Lower lobe of right lung (tissue), 2 donors: ENCODE measurements around the gene LY6G6D. TPM values are rescaled to one million over a fixed set of nuclear protein-coding genes. Genes with fewer than 3 reads are reported as not detected.

Experiments
- ATAC-seq, 2 donors: fragments of 200-7000 bp; cut with Tn5 transposase; one replicate each; pipeline ENCODE4 v1.9.1; 2020 to 2022; ENCODE audit warnings: mild to moderate bottlenecking in 2 of 2, moderate library complexity in 2 of 2
- DNase-seq: peaks from one replicate; pipeline ENCODE4 v3.0.0-alpha.2; 2020
- H3K27ac ChIP-seq: fragments of 200-600 bp; one replicate; pipeline ENCODE4 v1.8.0; 2022
- H3K27me3 ChIP-seq: fragments of 200-600 bp; one replicate; pipeline ENCODE4 v1.8.0; 2022; ENCODE audit warnings: low read depth
- H3K36me3 ChIP-seq: fragments of 200-600 bp; one replicate; pipeline ENCODE4 v1.8.0; 2022; ENCODE audit warnings: mild to moderate bottlenecking
- H3K4me1 ChIP-seq: fragments of 200-600 bp; one replicate; pipeline ENCODE4 v1.8.0; 2022
- H3K4me3 ChIP-seq: fragments of 200-600 bp; one replicate; pipeline ENCODE4 v1.8.0; 2022; ENCODE audit warnings: mild to moderate bottlenecking
- H3K9me3 ChIP-seq: fragments of 200-600 bp; one replicate; pipeline ENCODE4 v1.8.0; 2022
- CTCF ChIP-seq: fragments of 200-600 bp; IDR thresholded peaks from one replicate; pipeline ENCODE4 v1.8.0; 2022; ENCODE audit warnings: antibody characterized with exemption, mild to moderate bottlenecking
- intact Hi-C: fragments of 100-400 bp; cut with DNase I; formaldehyde crosslinking; loops from one replicate; pipeline ENCODE4 v1.11.0; 2022
- total RNA-seq: library from RNA; stranded (reverse); fragmentation: NEBNext Ultra II Directional; extraction: Animal tissue kit (Norgen Biotek cat#: 25700); gene quantifications from one replicate; pipeline ENCODE4 v1.2.1, GENCODE V29; 2021
- donor health status: DM: no; HTN: yes; CAD: no; lungs with severe emphysema.

The LY6G6D gene
- total RNA-seq, 1 donor from 2014 or later: not detected

GRCh38 chr6:31727034-31727716 is 12.0 kb downstream of the LY6G6D start:
- peak overlapping the region; percentile 93 for H3K27ac ChIP-seq
- no peak for TF ChIP-seq CTCF
- DNase-seq: no peak
- peaks cover 54% of the 10 kb centered on the region for H3K4me1 ChIP-seq
- ATAC-seq: peak in 1 of 2 donors; percentile 37
- H3K9me3 ChIP-seq: no peaks in the 10 kb centered on the region
- intact Hi-C loops: no loop called here
- H3K36me3 ChIP-seq: peaks cover 41% of the 10 kb centered on the region
- H3K27me3 ChIP-seq: no peaks in the 10 kb centered on the region
- peak overlapping the region; percentile 91 for H3K4me3 ChIP-seq

DNA sequence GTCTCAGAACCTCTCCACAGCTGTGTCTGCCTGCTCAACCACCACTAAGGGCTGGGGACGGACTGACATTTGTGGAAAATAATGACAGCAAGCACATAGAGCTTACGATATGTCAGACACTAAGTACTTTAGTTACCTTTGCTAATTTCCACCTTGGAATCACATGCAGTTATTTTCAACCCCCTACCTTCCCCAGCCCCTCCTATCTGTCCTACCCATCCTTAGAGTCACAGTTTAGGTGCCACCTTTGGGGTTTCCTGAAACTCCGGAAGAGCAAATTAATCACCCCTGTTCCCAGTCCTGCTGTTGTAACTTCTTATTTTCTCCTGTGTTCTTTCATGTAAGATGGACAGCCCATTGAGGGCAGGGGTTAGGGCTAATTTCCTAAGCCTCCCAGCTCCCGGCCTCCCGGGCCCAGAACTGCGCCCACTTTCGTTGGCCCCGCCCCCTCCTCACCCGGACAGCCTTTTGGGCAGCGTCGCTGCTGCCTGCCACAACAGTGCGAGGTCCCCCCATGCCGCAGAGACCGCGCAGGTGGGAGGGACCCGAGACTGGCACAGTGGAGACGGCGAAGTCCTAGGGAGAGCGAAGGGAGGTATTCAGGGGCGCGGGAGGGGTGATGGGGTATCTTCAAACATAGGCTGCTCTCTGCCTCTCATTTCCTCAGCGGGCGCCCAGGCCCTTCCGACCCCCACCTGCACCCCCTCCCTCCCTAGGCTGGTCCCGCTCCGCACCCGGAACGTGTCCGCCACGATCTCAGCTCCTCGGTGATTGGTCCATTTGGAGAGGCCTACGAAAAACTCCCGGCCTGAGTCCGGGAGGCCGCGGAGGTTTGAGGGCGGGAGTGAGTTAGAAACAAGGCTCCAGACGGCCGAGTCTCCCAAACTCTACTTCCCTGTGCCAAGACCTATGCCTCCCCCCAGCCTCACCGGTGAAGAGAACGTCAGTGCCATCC is 12.8 kb downstream of the LY6G6D start:
- peaks cover 50% of the 10 kb centered on the region for H3K36me3 ChIP-seq
- no peak for TF ChIP-seq CTCF
- H3K27ac ChIP-seq: peak overlapping the region; percentile 93
- ATAC-seq (no peak), DNase-seq (no peak)
- H3K9me3 ChIP-seq: no peaks in the 10 kb centered on the region
- H3K27me3 ChIP-seq: no peaks in the 10 kb centered on the region
- peaks cover 63% of the 10 kb centered on the region for H3K4me1 ChIP-seq
- H3K4me3 ChIP-seq: peak overlapping the region; percentile 91
- intact Hi-C loops: no loop called here

GRCh38 chr6:31728767-31729514 is 13.8 kb downstream of the LY6G6D start, which contains the start of gene DDAH2:
DDAH2 (minus strand) TSS chr6:31729299; CDS start chr6:31729161, 138 bp downstream.
- Histone ChIP-seq H3K4me3 (peak within 1 kb of the TSS; percentile 91), H3K36me3 (peaks cover 59% of the 10 kb centered on the region), H3K27me3 (no peaks in the 10 kb centered on the region), H3K27ac (peak within 1 kb of the TSS; percentile 93), H3K9me3 (no peaks in the 10 kb centered on the region), H3K4me1 (peaks cover 72% of the 10 kb centered on the region)
- peak; percentile 43 to 51 for ATAC-seq
- peak; percentile 70 for TF ChIP-seq CTCF
- DNase-seq: peak; percentile 59
- intact Hi-C loops: no loop called here

GRCh38 chr6:31729515-31729978 is 14.4 kb downstream of the LY6G6D start:
- H3K9me3 ChIP-seq: no peaks in the 10 kb centered on the region
- intact Hi-C loops: no loop called here
- peak overlapping the region; percentile 91 for H3K4me3 ChIP-seq
- H3K4me1 ChIP-seq: peaks cover 78% of the 10 kb centered on the region
- TF ChIP-seq CTCF: no peak
- peak overlapping the region; percentile 93 for H3K27ac ChIP-seq
- DNase-seq: peak; percentile 94
- peak; percentile 90 to 91 for ATAC-seq
- H3K27me3 ChIP-seq: no peaks in the 10 kb centered on the region
- H3K36me3 ChIP-seq: peaks cover 64% of the 10 kb centered on the region
